ENCODE data around the gene CARM1. TPM values are rescaled to one million over a fixed set of nuclear protein-coding genes. Genes with fewer than 3 reads are reported as not detected.

Gene CARM1
- total RNA-seq, 1 donor from 2014 or later, result 66.7 TPM

GRCh38 chr19:10894911-10895213, 23.5 kb downstream of the CARM1 start:
- Mint-ChIP-seq H3K36me3 (ENCODE audit: unreplicated experiment) (no peaks in the 10 kb centered on the region), H3K4me3 (ENCODE audit: unreplicated experiment) (no peak overlapping the region), H3K27me3 (ENCODE audit: unreplicated experiment) (no peaks in the 10 kb centered on the region), H3K27ac (ENCODE audit: unreplicated experiment) (no peak overlapping the region), H3K4me1 (ENCODE audit: unreplicated experiment) (peaks cover 53% of the 10 kb centered on the region), H3K9me3 (ENCODE audit: unreplicated experiment) (no peaks in the 10 kb centered on the region)
- TF ChIP-seq CTCF (IDR thresholded peaks at IDR 0.05), result no peak
- DNase-seq (ENCODE audit: extremely low spot score, unreplicated experiment), result no peak

GRCh38 chr19:10895363-10895762, 24.0 kb downstream of the CARM1 start:
- Mint-ChIP-seq H3K4me1 (ENCODE audit: unreplicated experiment) (peaks cover 53% of the 10 kb centered on the region), H3K4me3 (ENCODE audit: unreplicated experiment) (no peak overlapping the region), H3K27ac (ENCODE audit: unreplicated experiment) (no peak overlapping the region), H3K27me3 (ENCODE audit: unreplicated experiment) (no peaks in the 10 kb centered on the region), H3K9me3 (ENCODE audit: unreplicated experiment) (no peaks in the 10 kb centered on the region), H3K36me3 (ENCODE audit: unreplicated experiment) (no peaks in the 10 kb centered on the region)
- TF ChIP-seq CTCF (IDR thresholded peaks at IDR 0.05), result no peak
- no peak for DNase-seq (ENCODE audit: extremely low spot score, unreplicated experiment)

GRCh38 chr19:10895920-10896319, 24.6 kb downstream of the CARM1 start:
- Mint-ChIP-seq H3K36me3 (ENCODE audit: unreplicated experiment) (no peaks in the 10 kb centered on the region), H3K9me3 (ENCODE audit: unreplicated experiment) (no peaks in the 10 kb centered on the region), H3K4me3 (ENCODE audit: unreplicated experiment) (no peak overlapping the region), H3K27ac (ENCODE audit: unreplicated experiment) (peak overlapping the region; percentile 89), H3K4me1 (ENCODE audit: unreplicated experiment) (peaks cover 52% of the 10 kb centered on the region), H3K27me3 (ENCODE audit: unreplicated experiment) (no peaks in the 10 kb centered on the region)
- TF ChIP-seq CTCF (IDR thresholded peaks at IDR 0.05), result no peak
- no peak for DNase-seq (ENCODE audit: extremely low spot score, unreplicated experiment)

- no peak for TF ChIP-seq CTCF (IDR thresholded peaks at IDR 0.05)
- H3K4me3 Mint-ChIP-seq (ENCODE audit: unreplicated experiment), result no peak overlapping the region
- peaks cover 48% of the 10 kb centered on the region for H3K4me1 Mint-ChIP-seq (ENCODE audit: unreplicated experiment)
- no peaks in the 10 kb centered on the region for H3K27me3 Mint-ChIP-seq (ENCODE audit: unreplicated experiment)
- H3K36me3 Mint-ChIP-seq (ENCODE audit: unreplicated experiment), result no peaks in the 10 kb centered on the region
- H3K9me3 Mint-ChIP-seq (ENCODE audit: unreplicated experiment), result no peaks in the 10 kb centered on the region
- peak overlapping the region; percentile 89 for H3K27ac Mint-ChIP-seq (ENCODE audit: unreplicated experiment)
- DNase-seq (ENCODE audit: extremely low spot score, unreplicated experiment), result no peak
Observed at GRCh38 chr19:10896851-10897526, 25.6 kb downstream of the CARM1 start.

- Mint-ChIP-seq H3K27me3 (ENCODE audit: unreplicated experiment) (no peaks in the 10 kb centered on the region), H3K4me3 (ENCODE audit: unreplicated experiment) (no peak overlapping the region), H3K4me1 (ENCODE audit: unreplicated experiment) (peaks cover 41% of the 10 kb centered on the region), H3K9me3 (ENCODE audit: unreplicated experiment) (peaks cover 6% of the 10 kb centered on the region), H3K36me3 (ENCODE audit: unreplicated experiment) (peaks cover 8% of the 10 kb centered on the region), H3K27ac (ENCODE audit: unreplicated experiment) (peak overlapping the region; percentile 45)
- DNase-seq (ENCODE audit: extremely low spot score, unreplicated experiment), result no peak
- TF ChIP-seq CTCF (IDR thresholded peaks at IDR 0.05), result no peak
Observed at GRCh38 chr19:10898633-10899032, 27.3 kb downstream of the CARM1 start.

Measured in osteocyte (in vitro differentiated cells).